Measurements from ENCODE around the gene TNFSF13B. TPM values are rescaled to one million over a fixed set of nuclear protein-coding genes. Genes with fewer than 3 reads are reported as not detected.

TNFSF13B gene
- polyA plus RNA-seq, 6 donors from 2014 or later = 3.2 to 20.6 (median 4.6) TPM; not detected in 1

GRCh38 chr13:108326309-108326708 lies 56.8 kb downstream of the TNFSF13B start:
- DNase-seq (no peak), ATAC-seq (ENCODE audit: low read depth in 2 of 2) (peak; percentile 55 to 73)
- peaks cover 38 to 50% (median 38%) of the 10 kb centered on the region in 3 donors for H3K27me3 Mint-ChIP-seq
- H3K4me3 Mint-ChIP-seq = peak overlapping the region in 1 of 8 donors; percentile 53
- H3K36me3 Mint-ChIP-seq = peaks cover 0 to 4% of the 10 kb centered on the region in 2 donors
- peaks cover 9 to 14% (median 13%) of the 10 kb centered on the region in 3 donors for H3K4me1 Mint-ChIP-seq
- H3K9me3 Mint-ChIP-seq = no peaks in the 10 kb centered on the region
- H3K27ac Mint-ChIP-seq = peak overlapping the region in 1 of 6 donors; percentile 36

GRCh38 chr13:108328848-108329247 lies 59.3 kb downstream of the TNFSF13B start:
- Mint-ChIP-seq H3K27ac (peak overlapping the region in 2 of 6 donors; percentile 4 to 61), H3K4me3 (no peak overlapping the region), H3K27me3 (peaks cover 33 to 50% (median 39%) of the 10 kb centered on the region in 3 donors), H3K4me1 (peaks cover 9 to 14% (median 13%) of the 10 kb centered on the region in 3 donors), H3K9me3 (peaks cover 0 to 1% (median 0%) of the 10 kb centered on the region in 7 donors), H3K36me3 (peaks cover 0 to 4% of the 10 kb centered on the region in 2 donors)
- ATAC-seq (ENCODE audit: low read depth in 2 of 2) = no peak
- no peak for DNase-seq

- H3K27ac Mint-ChIP-seq = no peak overlapping the region
- DNase-seq (no peak), ATAC-seq (ENCODE audit: low read depth in 2 of 2) (no peak)
- no peaks in the 10 kb centered on the region for H3K4me1 Mint-ChIP-seq
- H3K27me3 Mint-ChIP-seq = peaks cover 33 to 63% (median 51%) of the 10 kb centered on the region in 3 donors
- peaks cover 0 to 4% of the 10 kb centered on the region in 2 donors for H3K36me3 Mint-ChIP-seq
- H3K9me3 Mint-ChIP-seq = peaks cover 0 to 3% (median 0%) of the 10 kb centered on the region in 7 donors
- H3K4me3 Mint-ChIP-seq = no peak overlapping the region
These were observed 63.3 kb downstream of the TNFSF13B start for GRCh38 chr13:108332791-108333190.

GRCh38 chr13:108342369-108343289 lies 73.1 kb downstream of the TNFSF13B start:
- Mint-ChIP-seq H3K27ac (no peak overlapping the region), H3K4me3 (peak overlapping the region in 1 of 8 donors; percentile 23), H3K4me1 (no peaks in the 10 kb centered on the region), H3K27me3 (peaks cover 10 to 25% (median 21%) of the 10 kb centered on the region in 3 donors), H3K9me3 (peaks cover 0 to 2% (median 0%) of the 10 kb centered on the region in 7 donors), H3K36me3 (no peaks in the 10 kb centered on the region)
- DNase-seq (no peak), ATAC-seq (ENCODE audit: low read depth in 2 of 2) (no peak)

GRCh38 chr13:108345016-108345415 lies 75.5 kb downstream of the TNFSF13B start:
- DNase-seq = no peak
- H3K4me3 Mint-ChIP-seq = no peak overlapping the region
- H3K27ac Mint-ChIP-seq = no peak overlapping the region
- H3K4me1 Mint-ChIP-seq = no peaks in the 10 kb centered on the region
- ATAC-seq (ENCODE audit: low read depth in 2 of 2) = no peak
- no peaks in the 10 kb centered on the region for H3K36me3 Mint-ChIP-seq
- no peaks in the 10 kb centered on the region for H3K9me3 Mint-ChIP-seq
- H3K27me3 Mint-ChIP-seq = peaks cover 16 to 25% (median 24%) of the 10 kb centered on the region in 3 donors

- no peak overlapping the region for H3K4me3 Mint-ChIP-seq
- no peaks in the 10 kb centered on the region for H3K36me3 Mint-ChIP-seq
- ATAC-seq (ENCODE audit: low read depth in 2 of 2) (no peak), DNase-seq (no peak)
- peaks cover 23 to 31% (median 24%) of the 10 kb centered on the region in 3 donors for H3K27me3 Mint-ChIP-seq
- no peaks in the 10 kb centered on the region for H3K4me1 Mint-ChIP-seq
- no peaks in the 10 kb centered on the region for H3K9me3 Mint-ChIP-seq
- no peak overlapping the region for H3K27ac Mint-ChIP-seq
These were observed 76.9 kb downstream of the TNFSF13B start for GRCh38 chr13:108346376-108346775.

GRCh38 chr13:108349269-108349668 lies 79.8 kb downstream of the TNFSF13B start:
- Mint-ChIP-seq H3K4me3 (no peak overlapping the region), H3K27ac (no peak overlapping the region), H3K9me3 (no peaks in the 10 kb centered on the region), H3K36me3 (no peaks in the 10 kb centered on the region), H3K27me3 (peaks cover 22 to 30% (median 28%) of the 10 kb centered on the region in 3 donors), H3K4me1 (no peaks in the 10 kb centered on the region)
- ATAC-seq (ENCODE audit: low read depth in 2 of 2) (no peak), DNase-seq (no peak)

GRCh38 chr13:108350579-108350978 lies 81.1 kb downstream of the TNFSF13B start:
- no peaks in the 10 kb centered on the region for H3K4me1 Mint-ChIP-seq
- no peak overlapping the region for H3K27ac Mint-ChIP-seq
- H3K9me3 Mint-ChIP-seq = no peaks in the 10 kb centered on the region
- peaks cover 19 to 39% (median 37%) of the 10 kb centered on the region in 3 donors for H3K27me3 Mint-ChIP-seq
- H3K4me3 Mint-ChIP-seq = peak overlapping the region in 1 of 8 donors; percentile 16
- DNase-seq = no peak
- no peaks in the 10 kb centered on the region for H3K36me3 Mint-ChIP-seq
- ATAC-seq (ENCODE audit: low read depth in 2 of 2) = no peak

- H3K27ac Mint-ChIP-seq = no peak overlapping the region
- H3K9me3 Mint-ChIP-seq = no peaks in the 10 kb centered on the region
- DNase-seq (no peak), ATAC-seq (ENCODE audit: low read depth in 2 of 2) (no peak)
- H3K27me3 Mint-ChIP-seq = peaks cover 19 to 29% (median 28%) of the 10 kb centered on the region in 3 donors
- H3K4me1 Mint-ChIP-seq = no peaks in the 10 kb centered on the region
- no peak overlapping the region for H3K4me3 Mint-ChIP-seq
- no peaks in the 10 kb centered on the region for H3K36me3 Mint-ChIP-seq
These were observed 83.1 kb downstream of the TNFSF13B start for GRCh38 chr13:108352599-108352998.

- Mint-ChIP-seq H3K4me1 (no peaks in the 10 kb centered on the region), H3K27me3 (peaks cover 15 to 27% (median 16%) of the 10 kb centered on the region in 3 donors), H3K27ac (no peak overlapping the region), H3K4me3 (no peak overlapping the region), H3K9me3 (no peaks in the 10 kb centered on the region), H3K36me3 (no peaks in the 10 kb centered on the region)
- ATAC-seq (ENCODE audit: low read depth in 2 of 2) (no peak), DNase-seq (no peak)
These were observed 87.7 kb downstream of the TNFSF13B start for GRCh38 chr13:108357228-108357627.

Other genes starting within 250 kb of the TNFSF13B start
- 10 to 100 TPM in 4 of 6 donors, 1 to 10 TPM in 2; 8.7 to 13.2 (median 11.2) TPM for gene LIG4, start 54.2 kb upstream of the TNFSF13B start, polyA plus RNA-seq (ENCODE audit: low read depth in 6 of 6)
- 10 to 100 TPM; 10.1 to 14.8 (median 12.3) TPM for gene ABHD13, start 51.3 kb upstream of the TNFSF13B start, polyA plus RNA-seq (ENCODE audit: low read depth in 6 of 6)

All from naive B cell (primary cell).